Endothelial cell of umbilical vein (primary cell): Measurements from ENCODE around the gene LRSAM1.

Source experiments
- CTCF ChIP-seq, 2 donors: IDR thresholded peaks; 1 replicate in 1 of 2; 2 replicates in 1 of 2; pipeline ENCODE4 v1.5.1; 2011; ENCODE audit warnings: low read length in 2 of 2, mild to moderate bottlenecking in 2 of 2, moderate library complexity in 2 of 2, control low read depth in 1 of 2, inconsistent platforms in 1 of 2, low read depth in 1 of 2; ENCODE audit not compliant: insufficient read depth in 1 of 2; ENCODE audit errors: extremely low read depth in 1 of 2
- EZH2 ChIP-seq: IDR thresholded peaks from 2 replicates; pipeline ENCODE4 v1.6.1; 2012; ENCODE audit warnings: borderline replicate concordance, low read depth, mild to moderate bottlenecking, moderate library complexity, low read length, inconsistent platforms; ENCODE audit not compliant: severe bottlenecking
- FOS ChIP-seq: IDR thresholded peaks from 2 replicates; pipeline ENCODE4 v1.6.1; 2011; ENCODE audit warnings: mild to moderate bottlenecking, low read length, moderate library complexity, borderline replicate concordance; ENCODE audit not compliant: insufficient read depth
- GATA2 ChIP-seq: IDR thresholded peaks from 2 replicates; pipeline ENCODE4 v1.7.0; 2011; ENCODE audit warnings: low read depth, mild to moderate bottlenecking, moderate library complexity, mixed read lengths, low read length; ENCODE audit not compliant: insufficient read length, insufficient read depth
- JUN ChIP-seq: IDR thresholded peaks from 2 replicates; pipeline ENCODE4 v1.6.1; 2011; ENCODE audit warnings: borderline replicate concordance, low read depth; ENCODE audit not compliant: insufficient read length, insufficient read depth
- MAX ChIP-seq: IDR thresholded peaks from 2 replicates; pipeline ENCODE4 v1.6.1; 2011; ENCODE audit not compliant: insufficient read depth, insufficient read length
- MYC ChIP-seq: IDR thresholded peaks from one replicate; pipeline ENCODE4 v1.6.1; 2011; ENCODE audit warnings: mild to moderate bottlenecking, low read depth, low read length
- POLR2A ChIP-seq: IDR thresholded peaks from 2 replicates; pipeline ENCODE4 v1.6.1; 2012; ENCODE audit warnings: low read depth, mild to moderate bottlenecking, control low read depth, low read length
- POLR2AphosphoS5 ChIP-seq: IDR thresholded peaks from 2 replicates; pipeline ENCODE4 v1.6.1; 2012; ENCODE audit warnings: low read depth, mild to moderate bottlenecking, control low read depth, low read length, moderate library complexity; ENCODE audit not compliant: insufficient read depth

- TF ChIP-seq CTCF (IDR thresholded peaks at IDR 0.05; ENCODE audit: extremely low read depth in 1 of 2, insufficient read depth in 1 of 2, low read depth in 1 of 2, low read length in 2 of 2) (no peak), POLR2A (no peak), MAX (no peak), POLR2AphosphoS5 (no peak), EZH2 (no peak), JUN (no peak), MYC (no peak), FOS (no peak), GATA2 (no peak)
Observed at GRCh38 chr9:127451858-127452656, 747 bp downstream of the LRSAM1 start.
